PC-9 (cell line): Measurements from ENCODE around the gene BMI1. TPM values are rescaled to one million over a fixed set of nuclear protein-coding genes. Genes with fewer than 3 reads are reported as not detected.

Source experiments
- BruUV-seq: library from RNA; stranded (reverse); fragments of 400-500 nt; replicated peaks from 2 replicates; lab custom pipeline; 2021; lab: Mats Ljungman, UMichigan
- CTCF ChIA-PET: fragments of 300-600 bp; sonication (Branson Sonifier 250); formaldehyde crosslinking; loops from one replicate; lab custom pipeline; 2022; ENCODE audit warnings: antibody characterized with exemption; lab: Charles Lee
- POLR2A ChIA-PET: fragments of 300-600 bp; sonication (Branson Sonifier 250); formaldehyde crosslinking; loops from one replicate; lab custom pipeline; 2022; ENCODE audit warnings: antibody characterized with exemption; ENCODE audit not compliant: unreplicated experiment; lab: Charles Lee
- DNase-seq, 2 experiments: peaks; one replicate each; pipeline versions ENCODE4 v3.0.0 to v3.0.0-alpha.2; 2015 to 2022; ENCODE audit warnings: mixed read lengths in 1 of 2
- H2AFZ ChIP-seq: fragments of 200-600 bp; sonication (generic); 2 replicates; pipeline ENCODE4 v1.8.1; 2017; ENCODE audit warnings: antibody characterized with exemption
- H3F3A ChIP-seq: fragments of 200-600 bp; sonication (generic); 2 replicates; pipeline ENCODE4 v1.8.1; 2017; ENCODE audit warnings: antibody characterized with exemption, mild to moderate bottlenecking, low read depth; ENCODE audit not compliant: insufficient read depth
- H3K27ac ChIP-seq: fragments of 200-600 bp; sonication (generic); 2 replicates; pipeline ENCODE4 v1.6.1; 2016; ENCODE audit warnings: mixed run types
- H3K27me3 ChIP-seq: fragments of 200-600 bp; sonication (generic); 2 replicates; pipeline ENCODE4 v1.6.1; 2016; ENCODE audit warnings: low read depth, mixed run types; ENCODE audit not compliant: insufficient read depth
- H3K36me3 ChIP-seq: fragments of 200-600 bp; sonication (generic); 2 replicates; pipeline ENCODE4 v1.6.1; 2016; ENCODE audit warnings: low read depth, mixed run types
- H3K4me1 ChIP-seq: fragments of 200-600 bp; sonication (generic); replicated peaks from 2 replicates; pipeline ENCODE4 v1.6.1; 2016; ENCODE audit warnings: mixed run types; ENCODE audit not compliant: insufficient read depth
- H3K4me2 ChIP-seq: fragments of 200-600 bp; sonication (generic); 2 replicates; pipeline ENCODE4 v1.6.1; 2017; ENCODE audit warnings: mixed run types
- H3K4me3 ChIP-seq: fragments of 200-600 bp; sonication (generic); 2 replicates; pipeline ENCODE4 v1.6.1; 2016; ENCODE audit warnings: mixed run types
- H3K79me2 ChIP-seq: fragments of 200-600 bp; sonication (generic); 2 replicates; pipeline ENCODE4 v1.6.1; 2017; ENCODE audit warnings: low read depth, mixed run types
- H3K9me2 ChIP-seq: fragments of 200-600 bp; sonication (generic); 2 replicates; pipeline ENCODE4 v1.8.1; 2017; ENCODE audit warnings: mild to moderate bottlenecking; ENCODE audit not compliant: insufficient read depth
- H3K9me3 ChIP-seq: fragments of 200-600 bp; sonication (generic); 2 replicates; pipeline ENCODE4 v1.8.1; 2016; ENCODE audit warnings: low read depth; ENCODE audit not compliant: insufficient read depth
- H4K20me1 ChIP-seq: fragments of 200-600 bp; sonication (generic); 2 replicates; pipeline ENCODE4 v1.8.1; 2017; ENCODE audit not compliant: insufficient read depth
- EZH2 ChIP-seq: fragments of 200-600 bp; sonication (generic); IDR thresholded peaks from 2 replicates; pipeline ENCODE4 v1.8.0; 2017; ENCODE audit warnings: antibody characterized with exemption, low read depth
- intact Hi-C: fragments of 100-400 bp; cut with micrococcal nuclease; formaldehyde crosslinking; loops from one replicate; pipeline ENCODE4 v1.10.0; 2022; ENCODE audit not compliant: unreplicated experiment
- total RNA-seq: library from RNA; stranded (reverse); gene quantifications from 2 replicates; pipeline ENCODE4 v1.2.3, GENCODE V29; 2021
- TF ChIP-seq, protein P1 (sequence below): fragments of 200-600 bp; sonication (generic); conservative IDR thresholded peaks from 2 replicates; pipeline ENCODE4 v1.6.1; 2017; ENCODE audit warnings: mixed run types, antibody characterized with exemption, mild to moderate bottlenecking, moderate library complexity

The BMI1 gene
- total RNA-seq, 1 experiment from 2014 or later, result 48.4 TPM

DNA sequence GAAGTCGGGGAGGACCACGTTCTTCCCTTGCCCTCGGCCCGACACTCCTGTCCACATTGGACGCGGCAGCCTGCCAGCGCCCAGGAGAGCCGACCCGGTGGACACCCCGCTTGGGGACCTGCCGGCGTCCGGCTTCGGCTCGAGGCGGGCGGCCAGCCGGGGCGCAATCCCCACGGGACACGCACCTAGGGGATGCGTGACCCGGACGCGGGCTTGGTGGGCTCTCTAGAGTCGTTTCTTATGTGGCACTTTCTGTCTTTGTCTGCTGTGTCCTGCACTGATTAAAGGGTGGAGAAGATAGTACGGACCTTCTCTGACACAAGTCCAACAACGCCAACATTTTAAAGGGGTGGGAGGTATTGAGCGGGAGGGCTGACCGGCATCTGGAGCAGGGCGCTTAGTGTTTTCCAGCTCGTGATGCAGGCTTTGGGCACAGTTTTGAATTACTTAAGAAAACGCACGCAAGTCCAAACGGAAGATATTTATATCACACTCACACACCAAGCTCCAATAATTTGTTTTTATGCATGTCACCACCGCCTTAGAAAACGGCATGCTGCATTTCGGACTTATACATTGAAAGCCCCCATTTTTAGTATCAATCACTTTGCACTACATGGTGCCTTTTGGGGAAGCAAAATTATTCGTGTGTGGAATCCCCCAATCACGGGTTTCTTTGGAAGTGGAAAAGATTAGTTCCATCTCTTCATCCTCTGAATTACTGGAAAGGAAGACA lies 20.5 kb downstream of the BMI1 start:
- H4K20me1 ChIP-seq, result no peaks in the 10 kb centered on the region
- DNase-seq, result no peak
- intact Hi-C loops, result loop anchor here (2.0 to 5.0 kb wide), 2 partner anchors 87 to 161 kb away; no protein-coding TSS in a partner anchor
- BruUV-seq, result no TSS peak
- peak overlapping the region; percentile 91 for H2AFZ ChIP-seq
- peaks cover 6% of the 10 kb centered on the region; the same call in 1 of the 2 replicates for H3K4me1 ChIP-seq
- H3K36me3 ChIP-seq, result no peaks in the 10 kb centered on the region
- no peaks in the 10 kb centered on the region for H3K9me2 ChIP-seq
- ChIA-PET POLR2A (no interaction called here), CTCF (no interaction called here)
- H3K27me3 ChIP-seq, result no peaks in the 10 kb centered on the region
- no peaks in the 10 kb centered on the region for H3F3A ChIP-seq
- H3K4me2 ChIP-seq, result peak overlapping the region; percentile 89
- no peaks in the 10 kb centered on the region for H3K79me2 ChIP-seq
- TF ChIP-seq, protein P1, sequence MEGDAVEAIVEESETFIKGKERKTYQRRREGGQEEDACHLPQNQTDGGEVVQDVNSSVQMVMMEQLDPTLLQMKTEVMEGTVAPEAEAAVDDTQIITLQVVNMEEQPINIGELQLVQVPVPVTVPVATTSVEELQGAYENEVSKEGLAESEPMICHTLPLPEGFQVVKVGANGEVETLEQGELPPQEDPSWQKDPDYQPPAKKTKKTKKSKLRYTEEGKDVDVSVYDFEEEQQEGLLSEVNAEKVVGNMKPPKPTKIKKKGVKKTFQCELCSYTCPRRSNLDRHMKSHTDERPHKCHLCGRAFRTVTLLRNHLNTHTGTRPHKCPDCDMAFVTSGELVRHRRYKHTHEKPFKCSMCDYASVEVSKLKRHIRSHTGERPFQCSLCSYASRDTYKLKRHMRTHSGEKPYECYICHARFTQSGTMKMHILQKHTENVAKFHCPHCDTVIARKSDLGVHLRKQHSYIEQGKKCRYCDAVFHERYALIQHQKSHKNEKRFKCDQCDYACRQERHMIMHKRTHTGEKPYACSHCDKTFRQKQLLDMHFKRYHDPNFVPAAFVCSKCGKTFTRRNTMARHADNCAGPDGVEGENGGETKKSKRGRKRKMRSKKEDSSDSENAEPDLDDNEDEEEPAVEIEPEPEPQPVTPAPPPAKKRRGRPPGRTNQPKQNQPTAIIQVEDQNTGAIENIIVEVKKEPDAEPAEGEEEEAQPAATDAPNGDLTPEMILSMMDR, result no peak
- no peak for TF ChIP-seq EZH2
- peak overlapping the region; percentile 84 for H3K4me3 ChIP-seq
- H3K27ac ChIP-seq, result peak overlapping the region; percentile 61
- H3K9me3 ChIP-seq, result no peaks in the 10 kb centered on the region

DNA sequence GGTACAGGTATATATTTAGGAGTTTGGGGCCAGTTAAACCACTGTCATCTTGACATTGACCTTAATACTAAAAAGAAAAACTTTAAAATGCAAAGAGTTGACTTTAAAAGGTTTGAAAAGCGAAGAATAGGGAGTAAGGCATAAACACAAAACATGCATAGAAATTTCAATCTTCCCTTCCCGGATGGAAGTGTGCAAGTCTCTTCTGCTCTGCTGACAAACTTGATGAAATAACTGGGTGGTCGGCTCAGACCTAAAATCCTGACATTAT lies 21.0 kb downstream of the BMI1 start:
- H3K9me2 ChIP-seq, result no peaks in the 10 kb centered on the region
- H2AFZ ChIP-seq, result no peak overlapping the region
- no peaks in the 10 kb centered on the region for H3K36me3 ChIP-seq
- POLR2A ChIA-PET, result no interaction called here
- H3K4me3 ChIP-seq, result peak overlapping the region; percentile 84; the same call in 1 of the 2 replicates
- no peaks in the 10 kb centered on the region for H3F3A ChIP-seq
- TF ChIP-seq, protein P1, result no peak
- no peak for TF ChIP-seq EZH2
- peaks cover 6% of the 10 kb centered on the region; the same call in 1 of the 2 replicates for H3K4me1 ChIP-seq
- H3K9me3 ChIP-seq, result no peaks in the 10 kb centered on the region
- BruUV-seq, result no TSS peak
- H3K79me2 ChIP-seq, result no peaks in the 10 kb centered on the region
- no peak overlapping the region for H3K27ac ChIP-seq
- H3K4me2 ChIP-seq, result peak overlapping the region; percentile 89
- CTCF ChIA-PET, result no interaction called here
- intact Hi-C loops, result loop anchor here (2.0 to 5.0 kb wide), 2 partner anchors 87 to 160 kb away; no protein-coding TSS in a partner anchor
- no peaks in the 10 kb centered on the region for H3K27me3 ChIP-seq
- DNase-seq, result no peak
- no peaks in the 10 kb centered on the region for H4K20me1 ChIP-seq

DNA sequence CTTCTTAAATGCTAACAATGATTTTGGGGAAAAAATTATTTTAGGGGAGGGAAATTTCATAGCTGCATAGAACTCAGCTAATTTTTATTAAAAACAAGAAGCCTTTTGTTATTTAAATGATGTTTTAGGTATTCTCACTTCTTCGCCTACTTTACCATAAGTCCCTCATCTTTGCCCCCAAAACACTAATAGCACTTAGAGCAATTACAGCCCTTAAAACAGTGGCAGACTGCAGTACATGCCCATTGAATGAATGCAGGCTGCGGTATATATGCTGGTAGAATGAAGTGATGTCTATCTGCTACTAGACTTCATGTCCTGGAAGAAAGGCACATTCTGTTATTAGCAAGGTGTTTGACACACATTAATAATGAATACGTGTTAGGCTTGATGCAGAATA lies 21.5 kb downstream of the BMI1 start:
- Histone ChIP-seq H3K9me3 (no peaks in the 10 kb centered on the region), H3F3A (no peaks in the 10 kb centered on the region), H3K36me3 (no peaks in the 10 kb centered on the region), H3K4me1 (peaks cover 6% of the 10 kb centered on the region; the same call in 1 of the 2 replicates), H3K27me3 (no peaks in the 10 kb centered on the region), H4K20me1 (no peaks in the 10 kb centered on the region), H3K27ac (no peak overlapping the region), H2AFZ (no peak overlapping the region), H3K9me2 (no peaks in the 10 kb centered on the region), H3K4me2 (no peak overlapping the region), H3K79me2 (no peaks in the 10 kb centered on the region), H3K4me3 (no peak overlapping the region)
- intact Hi-C loops, result loop anchor here (5.0 kb wide), 1 partner anchor 160 kb away; no protein-coding TSS in a partner anchor
- no peak for DNase-seq
- POLR2A ChIA-PET, result no interaction called here
- TF ChIP-seq, protein P1, result no peak
- TF ChIP-seq EZH2, result no peak
- CTCF ChIA-PET, result no interaction called here
- no TSS peak for BruUV-seq
